GM23248 (cell line): Measurements from ENCODE around the gene ANKFN1. TPM values are rescaled to one million over a fixed set of nuclear protein-coding genes. Genes with fewer than 3 reads are reported as not detected.
"Not testable (repeated sequence)": the region's sequence is repeated elsewhere in the genome, so short reads cannot be mapped to it uniquely, and the experiment has no call there.

ENCODE experiments used
- DNase-seq: peaks from one replicate; pipeline ENCODE4 v3.0.0-alpha.2; 2015
- H2AFZ ChIP-seq: fragments of 200-600 bp; sonication (generic); 2 replicates; pipeline ENCODE4 v1.6.1; 2016; ENCODE audit warnings: antibody characterized with exemption
- H3F3A ChIP-seq: fragments of 200-600 bp; sonication (generic); 2 replicates; pipeline ENCODE4 v1.6.1; 2016; ENCODE audit warnings: mild to moderate bottlenecking, antibody characterized with exemption, mixed run types; ENCODE audit not compliant: insufficient read depth
- H3K27ac ChIP-seq: fragments of 200-600 bp; sonication (generic); 2 replicates; pipeline ENCODE4 v1.5.1; 2016; ENCODE audit warnings: mild to moderate bottlenecking
- H3K27me3 ChIP-seq: fragments of 200-600 bp; sonication (generic); replicated peaks from 2 replicates; pipeline ENCODE4 v1.6.1; 2016; ENCODE audit warnings: mild to moderate bottlenecking; ENCODE audit not compliant: insufficient read depth
- H3K36me3 ChIP-seq: fragments of 200-600 bp; sonication (generic); 2 replicates; pipeline ENCODE4 v1.6.1; 2016; ENCODE audit warnings: low read depth, mild to moderate bottlenecking
- H3K4me1 ChIP-seq: fragments of 200-600 bp; sonication (generic); 2 replicates; pipeline ENCODE4 v1.6.1; 2016; ENCODE audit warnings: mild to moderate bottlenecking; ENCODE audit not compliant: insufficient read depth
- H3K4me2 ChIP-seq: fragments of 200-600 bp; sonication (generic); one replicate; pipeline ENCODE4 v1.6.1; 2016; ENCODE audit warnings: mild to moderate bottlenecking; ENCODE audit not compliant: unreplicated experiment
- H3K4me3 ChIP-seq: fragments of 200-600 bp; sonication (generic); 2 replicates; pipeline ENCODE4 v1.5.1; 2016; ENCODE audit warnings: mild to moderate bottlenecking
- H3K79me2 ChIP-seq: fragments of 200-600 bp; sonication (generic); 2 replicates; pipeline ENCODE4 v1.6.1; 2016; ENCODE audit warnings: mild to moderate bottlenecking; ENCODE audit not compliant: insufficient read depth
- H3K9ac ChIP-seq: fragments of 200-600 bp; sonication (generic); 2 replicates; pipeline ENCODE4 v1.6.1; 2016; ENCODE audit warnings: mild to moderate bottlenecking
- H3K9me2 ChIP-seq: fragments of 200-600 bp; sonication (generic); 2 replicates; pipeline ENCODE4 v1.6.1; 2016; ENCODE audit warnings: mixed run types, mild to moderate bottlenecking, moderate library complexity; ENCODE audit not compliant: insufficient read depth
- H3K9me3 ChIP-seq: fragments of 200-600 bp; sonication (generic); one replicate; pipeline ENCODE4 v1.6.1; 2017; ENCODE audit warnings: low read depth
- H4K20me1 ChIP-seq: fragments of 200-600 bp; sonication (generic); 2 replicates; pipeline ENCODE4 v1.6.0; 2016; ENCODE audit not compliant: insufficient read depth
- EZH2 ChIP-seq: fragments of 200-600 bp; sonication (generic); IDR thresholded peaks from 2 replicates; pipeline ENCODE4 v1.6.1; 2018; ENCODE audit warnings: antibody characterized with exemption, mild to moderate bottlenecking; ENCODE audit not compliant: insufficient read depth, poor library complexity, severe bottlenecking
- EZH2phosphoT487 ChIP-seq: fragments of 200-600 bp; sonication (generic); IDR thresholded peaks from 2 replicates; pipeline ENCODE4 v1.6.1; 2018; ENCODE audit warnings: antibody characterized with exemption, moderate library complexity, mild to moderate bottlenecking, low read depth; ENCODE audit not compliant: insufficient read depth
- WGBS, 2 experiments: methylation state at CpG; one replicate each; pipeline ENCODE4 v1.1.6; 2015 to 2017; ENCODE audit warnings: low lambda C conversion rate in 2 of 2, low coverage in 1 of 2; ENCODE audit errors: missing lambda C conversion rate in 2 of 2; 5-methylcytosine and 5-hydroxymethylcytosine counted together
- in situ Hi-C: fragments of 300-500 bp; cut with MboI; formaldehyde crosslinking; loops from 2 replicates; pipeline ENCODE4 v1.15.0; 2020
- polyA plus RNA-seq: library from polyadenylated mRNA; unstranded; fragments of >200 nt; fragmentation: Nextera tagmentation; extraction: Ambion mirVana; gene quantifications from 2 replicates; pipeline ENCODE4 v1.2.1, GENCODE V29; 2016
- total RNA-seq: library from RNA; depleted of rRNA; stranded (reverse); fragments of >200 nt; shearing (Covaris generic); gene quantifications from 2 replicates; pipeline ENCODE4 v1.2.3, GENCODE V29; 2014

Gene ANKFN1
- total and polyA plus RNA-seq, 2 experiments from 2014 or later: 0.54 to 0.64 TPM

DNA sequence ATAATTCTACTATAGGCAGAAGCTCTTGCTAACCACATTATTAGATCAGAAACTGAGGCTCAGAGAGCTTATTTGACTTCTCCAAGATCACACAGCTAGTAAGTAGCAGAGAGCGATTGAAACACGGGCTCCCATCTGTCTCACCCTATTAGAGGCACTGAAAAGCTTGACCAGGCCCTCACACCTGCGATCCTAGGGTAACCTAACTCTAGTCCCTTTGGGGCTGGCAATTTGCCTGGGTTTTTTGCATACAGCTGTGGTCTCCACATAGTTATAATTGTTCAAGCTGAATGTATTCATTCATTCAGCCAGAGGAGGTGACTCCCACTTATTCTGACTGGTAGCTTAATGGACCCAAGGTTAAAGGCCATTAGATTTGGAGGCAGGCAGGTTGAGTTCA, 121.2 kb downstream of the ANKFN1 start:
- Histone ChIP-seq H3F3A (peaks cover 7% of the 10 kb centered on the region), H3K9me3 (no peaks in the 10 kb centered on the region), H3K27me3 (no peaks in the 10 kb centered on the region), H3K9ac (no peak overlapping the region), H3K9me2 (no peaks in the 10 kb centered on the region), H3K27ac (no peak overlapping the region), H3K4me1 (peaks cover 13% of the 10 kb centered on the region), H3K36me3 (no peaks in the 10 kb centered on the region), H2AFZ (no peak overlapping the region), H3K79me2 (no peaks in the 10 kb centered on the region), H4K20me1 (no peaks in the 10 kb centered on the region), H3K4me2 (no peak overlapping the region), H3K4me3 (no peak overlapping the region)
- in situ Hi-C loops: no loop called here
- WGBS, 2 experiments: 78 to 80% methylated on average over 3 of the region's 3 CpGs
- TF ChIP-seq EZH2phosphoT487 (no peak), EZH2 (no peak)
- DNase-seq: no peak

DNA sequence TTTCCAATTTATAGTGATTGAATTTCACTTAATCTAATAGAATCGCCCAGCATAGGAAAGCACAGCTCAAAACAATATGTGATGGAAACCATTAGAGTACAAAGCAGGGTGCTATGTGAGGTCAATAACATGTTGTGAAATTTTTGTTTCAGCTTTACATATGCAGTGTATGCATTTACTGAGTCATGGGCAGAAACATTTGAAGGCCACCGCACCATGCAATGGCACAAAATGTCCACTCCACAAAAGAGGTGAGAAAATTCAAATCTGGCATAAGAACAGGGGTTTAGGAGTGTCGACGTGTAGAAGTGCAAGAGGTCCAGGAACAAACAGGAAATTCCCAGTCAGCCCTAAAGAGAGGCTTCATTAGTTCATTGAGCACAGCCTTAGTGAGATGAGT, 131.2 kb downstream of the ANKFN1 start:
- WGBS, 2 experiments: 56 to 59% methylated on average over 4 of the region's 4 CpGs
- no peaks in the 10 kb centered on the region for H3K4me1 ChIP-seq
- H3K9me3 ChIP-seq: no peaks in the 10 kb centered on the region
- TF ChIP-seq EZH2phosphoT487: no peak
- TF ChIP-seq EZH2: no peak
- H3K27ac ChIP-seq: no peak overlapping the region
- H3K4me3 ChIP-seq: no peak overlapping the region
- no peaks in the 10 kb centered on the region for H3K9me2 ChIP-seq
- no peaks in the 10 kb centered on the region for H3F3A ChIP-seq
- no peak for DNase-seq
- no peak overlapping the region for H2AFZ ChIP-seq
- no peaks in the 10 kb centered on the region for H4K20me1 ChIP-seq
- in situ Hi-C loops: no loop called here
- H3K4me2 ChIP-seq: no peak overlapping the region
- no peak overlapping the region for H3K9ac ChIP-seq
- no peaks in the 10 kb centered on the region for H3K36me3 ChIP-seq
- no peaks in the 10 kb centered on the region for H3K79me2 ChIP-seq
- H3K27me3 ChIP-seq: no peaks in the 10 kb centered on the region

DNA sequence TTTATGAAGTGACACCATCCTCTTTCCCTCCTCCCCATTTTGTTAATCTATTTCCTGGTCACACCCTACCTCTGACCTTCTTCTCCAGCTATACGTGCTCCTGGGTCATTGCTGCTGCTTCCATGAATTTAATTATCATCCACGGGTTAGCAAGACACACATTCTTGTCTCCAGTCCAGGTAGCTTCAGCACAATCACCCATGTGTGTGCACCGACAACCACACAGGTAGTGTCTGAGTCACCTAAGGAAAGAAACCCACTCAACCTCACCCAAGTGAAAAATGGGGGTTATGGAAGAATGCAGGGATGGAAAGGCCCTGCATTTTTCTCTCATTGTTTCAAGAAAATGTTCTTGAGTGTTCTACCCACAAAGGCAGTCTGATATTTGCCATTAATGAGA, 135.5 kb downstream of the ANKFN1 start:
- H3K4me2 ChIP-seq, H3K9ac ChIP-seq, in situ Hi-C loops, H3K4me3 ChIP-seq, H3K79me2 ChIP-seq, H3K9me2 ChIP-seq, H3K9me3 ChIP-seq, H3K27ac ChIP-seq, DNase-seq, H3K27me3 ChIP-seq, H4K20me1 ChIP-seq, H3K36me3 ChIP-seq: not testable (repeated sequence)
- Histone ChIP-seq H2AFZ (peak overlapping the region; percentile 68), H3F3A (peaks cover 20% of the 10 kb centered on the region), H3K4me1 (peaks cover 27% of the 10 kb centered on the region)
- 86 to 88% methylated on average over 3 of the region's 3 CpGs for WGBS, 2 experiments

DNA sequence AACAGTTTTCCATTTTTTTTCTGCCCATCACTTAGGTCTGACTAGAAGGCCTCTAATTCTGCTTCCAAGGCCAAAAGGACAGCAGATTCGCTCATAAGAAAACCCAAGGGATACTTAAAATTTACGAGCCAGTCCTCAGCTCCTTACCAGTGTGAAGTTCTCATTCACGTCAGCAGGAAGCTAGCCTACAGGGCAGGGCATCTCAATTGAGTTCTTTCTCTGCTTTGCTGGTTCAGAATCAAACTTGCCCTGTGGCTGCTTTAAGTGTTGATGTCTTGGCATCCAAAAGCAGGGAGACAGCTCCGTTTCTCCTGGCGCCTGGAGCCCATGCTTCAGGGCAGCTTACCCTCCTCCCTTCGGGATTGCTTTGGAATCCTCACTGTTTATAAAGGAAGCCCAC, 136.0 kb downstream of the ANKFN1 start:
- no peak overlapping the region for H3K27ac ChIP-seq

DNA sequence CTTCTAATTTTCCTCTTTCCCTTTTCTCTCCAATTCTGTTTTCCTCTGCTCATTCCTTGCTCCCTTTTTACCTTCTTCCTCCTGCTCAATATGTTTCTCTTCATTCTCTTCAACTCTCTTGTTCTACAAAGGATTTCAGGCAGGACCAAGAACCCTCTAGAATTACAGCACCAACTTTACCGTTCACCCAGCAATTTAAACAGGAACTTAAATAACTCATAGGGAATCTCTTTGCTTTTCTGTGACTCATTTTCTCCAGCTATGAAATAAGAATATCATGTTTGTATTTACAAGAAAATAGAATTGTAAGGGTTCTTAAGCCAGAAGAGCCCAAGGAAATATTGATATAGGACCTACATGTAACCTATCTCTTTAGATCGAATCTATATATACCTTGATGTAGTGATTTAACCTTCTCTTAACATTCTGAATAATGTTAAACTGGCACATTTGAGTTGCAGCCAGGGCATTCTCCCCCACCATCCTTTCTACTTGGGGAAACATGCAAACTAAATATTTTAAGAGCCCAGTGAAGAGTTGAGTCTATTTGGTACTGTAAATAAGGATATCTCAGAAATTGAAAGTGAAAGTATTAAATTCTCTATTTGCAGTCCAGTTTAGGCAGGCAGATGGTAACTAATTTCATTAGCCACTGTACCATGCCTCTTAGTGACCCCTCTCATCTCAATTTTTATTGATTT, 137.0 kb downstream of the ANKFN1 start:
- Histone ChIP-seq H3K4me1 (peaks cover 27% of the 10 kb centered on the region), H3K9me3 (no peaks in the 10 kb centered on the region), H2AFZ (peak overlapping the region; percentile 68), H3K36me3 (no peaks in the 10 kb centered on the region), H3K4me2 (peak overlapping the region; percentile 55), H3K27me3 (no peaks in the 10 kb centered on the region), H3K9me2 (no peaks in the 10 kb centered on the region), H3F3A (peaks cover 20% of the 10 kb centered on the region), H3K4me3 (peak overlapping the region; percentile 28; the same call in 1 of the 2 replicates), H3K9ac (no peak overlapping the region), H3K79me2 (no peaks in the 10 kb centered on the region), H3K27ac (peak overlapping the region; percentile 21; the same call in 1 of the 2 replicates), H4K20me1 (no peaks in the 10 kb centered on the region)
- 70 to 79% methylated on average over 2 of the region's 2 CpGs for WGBS, 2 experiments
- TF ChIP-seq EZH2 (no peak), EZH2phosphoT487 (no peak)
- DNase-seq: peak; percentile 44
- in situ Hi-C loops: no loop called here

More for the DNA sequence above, 136.0 kb downstream of the ANKFN1 start:
- H3K4me3 ChIP-seq: no peak overlapping the region
- peaks cover 20% of the 10 kb centered on the region for H3F3A ChIP-seq
- H3K9me3 ChIP-seq: no peaks in the 10 kb centered on the region
- H3K9me2 ChIP-seq: no peaks in the 10 kb centered on the region
- peaks cover 27% of the 10 kb centered on the region for H3K4me1 ChIP-seq
- no peaks in the 10 kb centered on the region for H3K27me3 ChIP-seq
- H3K36me3 ChIP-seq: no peaks in the 10 kb centered on the region
- no peak overlapping the region for H3K9ac ChIP-seq
- H2AFZ ChIP-seq: peak overlapping the region; percentile 68
- no peak overlapping the region for H3K4me2 ChIP-seq
- in situ Hi-C loops: no loop called here
- peak; percentile 22 for DNase-seq
- H3K79me2 ChIP-seq: no peaks in the 10 kb centered on the region
- TF ChIP-seq EZH2phosphoT487 (no peak), EZH2 (no peak)
- no peaks in the 10 kb centered on the region for H4K20me1 ChIP-seq
- whole genome bisulfite sequencing, 2 experiments: 35 to 40% methylated on average over 6 of the region's 6 CpGs
